Measurements from ENCODE around the gene RPL7L1. TPM values are rescaled to one million over a fixed set of nuclear protein-coding genes. Genes with fewer than 3 reads are reported as not detected.

The RPL7L1 gene
- total RNA-seq, 2 donors from 2014 or later, result 55.5 to 75.8 TPM

DNA sequence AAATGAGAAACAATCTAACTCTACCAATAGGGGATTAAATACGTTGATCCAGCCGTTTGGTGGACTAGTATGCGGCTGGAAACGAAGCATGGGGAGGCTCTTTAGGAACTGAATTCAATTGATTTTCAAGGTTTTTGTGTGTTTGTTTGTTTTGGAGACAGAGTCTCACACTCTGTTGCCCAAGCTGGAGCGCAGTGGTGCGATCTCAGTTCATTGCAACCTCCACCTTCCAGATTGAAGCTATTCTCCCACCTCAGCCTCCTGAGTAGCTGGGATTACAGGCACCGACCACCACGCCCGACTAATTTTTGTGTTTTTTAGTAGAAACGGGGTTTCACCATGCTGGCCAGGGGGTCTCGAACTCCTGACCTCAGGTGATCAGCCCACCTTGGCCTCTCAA is 57.0 kb downstream of the RPL7L1 start:
- no peak for ATAC-seq (ENCODE audit: insufficient number of reproducible peaks, low FRiP score, low read depth)
- Histone ChIP-seq H3K9me3 (no peaks in the 10 kb centered on the region), H3K36me3 (peaks cover 50% of the 10 kb centered on the region), H3K27ac (no peak overlapping the region), H3K27me3 (replicated peaks; ENCODE audit: insufficient read depth) (no peaks in the 10 kb centered on the region), H3K4me3 (no peak overlapping the region), H3K4me1 (ENCODE audit: control insufficient read depth in 1 of 2, low read depth in 2 of 2) (peaks cover 0 to 15% of the 10 kb centered on the region in 2 donors)
- DNase-seq (ENCODE audit: low spot score), result no peak
- TF ChIP-seq, protein P1, sequence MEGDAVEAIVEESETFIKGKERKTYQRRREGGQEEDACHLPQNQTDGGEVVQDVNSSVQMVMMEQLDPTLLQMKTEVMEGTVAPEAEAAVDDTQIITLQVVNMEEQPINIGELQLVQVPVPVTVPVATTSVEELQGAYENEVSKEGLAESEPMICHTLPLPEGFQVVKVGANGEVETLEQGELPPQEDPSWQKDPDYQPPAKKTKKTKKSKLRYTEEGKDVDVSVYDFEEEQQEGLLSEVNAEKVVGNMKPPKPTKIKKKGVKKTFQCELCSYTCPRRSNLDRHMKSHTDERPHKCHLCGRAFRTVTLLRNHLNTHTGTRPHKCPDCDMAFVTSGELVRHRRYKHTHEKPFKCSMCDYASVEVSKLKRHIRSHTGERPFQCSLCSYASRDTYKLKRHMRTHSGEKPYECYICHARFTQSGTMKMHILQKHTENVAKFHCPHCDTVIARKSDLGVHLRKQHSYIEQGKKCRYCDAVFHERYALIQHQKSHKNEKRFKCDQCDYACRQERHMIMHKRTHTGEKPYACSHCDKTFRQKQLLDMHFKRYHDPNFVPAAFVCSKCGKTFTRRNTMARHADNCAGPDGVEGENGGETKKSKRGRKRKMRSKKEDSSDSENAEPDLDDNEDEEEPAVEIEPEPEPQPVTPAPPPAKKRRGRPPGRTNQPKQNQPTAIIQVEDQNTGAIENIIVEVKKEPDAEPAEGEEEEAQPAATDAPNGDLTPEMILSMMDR (IDR thresholded peaks at IDR 0.05), result no peak

DNA sequence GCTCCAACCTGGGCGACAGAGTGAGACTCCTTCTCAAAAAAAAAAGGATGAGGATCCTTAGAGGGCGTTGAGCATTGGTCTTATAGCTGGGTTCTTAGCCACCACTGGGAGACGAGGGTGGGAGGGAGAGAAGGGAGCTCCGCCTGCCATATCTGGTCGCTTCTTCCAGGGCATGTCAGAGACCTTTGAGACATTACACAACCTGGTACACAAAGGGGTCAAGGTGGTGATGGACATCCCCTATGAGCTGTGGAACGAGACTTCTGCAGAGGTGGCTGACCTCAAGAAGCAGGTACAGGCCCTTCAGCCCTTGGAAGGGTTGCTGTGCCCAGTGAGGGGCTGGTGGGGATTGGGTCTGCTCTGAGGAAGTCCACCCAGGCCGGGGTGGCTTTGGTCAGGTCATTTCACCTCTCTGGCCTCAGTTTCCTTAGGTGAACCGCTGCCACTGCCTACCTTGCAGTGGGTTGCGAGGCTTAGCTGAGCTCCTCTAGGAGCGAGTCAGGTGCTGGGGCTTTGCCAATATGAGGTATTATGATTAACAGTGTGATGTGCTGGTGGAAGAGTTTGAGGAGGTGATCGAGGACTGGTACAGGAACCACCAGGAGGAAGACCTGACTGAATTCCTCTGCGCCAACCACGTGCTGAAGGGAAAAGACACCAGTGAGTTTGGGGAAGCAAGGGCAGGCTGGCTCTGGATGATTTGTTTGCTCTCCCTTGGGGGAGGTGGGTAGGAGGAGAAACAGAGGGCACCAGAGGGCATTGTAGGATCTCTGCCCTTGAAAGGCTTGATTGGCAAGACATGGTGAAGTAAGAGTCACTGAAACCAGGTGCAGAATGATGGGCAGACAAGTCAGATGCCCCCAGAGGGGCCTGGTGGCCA is 58.4 kb downstream of the RPL7L1 start:
- Histone ChIP-seq H3K27ac (no peak overlapping the region), H3K27me3 (replicated peaks; ENCODE audit: insufficient read depth) (no peaks in the 10 kb centered on the region), H3K4me3 (no peak overlapping the region), H3K9me3 (no peaks in the 10 kb centered on the region), H3K36me3 (peaks cover 50% of the 10 kb centered on the region), H3K4me1 (ENCODE audit: control insufficient read depth in 1 of 2, low read depth in 2 of 2) (peaks cover 0 to 5% of the 10 kb centered on the region in 2 donors)
- TF ChIP-seq, protein P1 (IDR thresholded peaks at IDR 0.05), result no peak
- DNase-seq (ENCODE audit: low spot score), result no peak
- ATAC-seq (ENCODE audit: insufficient number of reproducible peaks, low FRiP score, low read depth), result no peak

DNA sequence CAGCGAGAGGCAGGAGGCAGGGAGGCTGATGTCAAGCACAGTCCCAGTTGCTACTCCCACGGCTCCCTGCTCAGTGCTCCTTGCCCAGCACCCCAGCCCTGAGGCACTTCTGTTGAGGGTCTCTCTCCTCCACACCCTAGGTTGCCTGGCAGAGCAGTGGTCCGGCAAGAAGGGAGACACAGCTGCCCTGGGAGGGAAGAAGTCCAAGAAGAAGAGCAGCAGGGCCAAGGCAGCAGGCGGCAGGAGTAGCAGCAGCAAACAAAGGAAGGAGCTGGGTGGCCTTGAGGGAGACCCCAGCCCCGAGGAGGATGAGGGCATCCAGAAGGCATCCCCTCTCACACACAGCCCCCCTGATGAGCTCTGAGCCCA is 59.0 kb downstream of the RPL7L1 start:
- Histone ChIP-seq H3K27me3 (replicated peaks; ENCODE audit: insufficient read depth) (no peaks in the 10 kb centered on the region), H3K4me3 (no peak overlapping the region), H3K27ac (no peak overlapping the region), H3K36me3 (peaks cover 50% of the 10 kb centered on the region), H3K9me3 (no peaks in the 10 kb centered on the region), H3K4me1 (ENCODE audit: control insufficient read depth in 1 of 2, low read depth in 2 of 2) (no peaks in the 10 kb centered on the region)
- ATAC-seq (ENCODE audit: insufficient number of reproducible peaks, low FRiP score, low read depth), result no peak
- TF ChIP-seq, protein P1 (IDR thresholded peaks at IDR 0.05), result no peak
- no peak for DNase-seq (ENCODE audit: low spot score)

DNA sequence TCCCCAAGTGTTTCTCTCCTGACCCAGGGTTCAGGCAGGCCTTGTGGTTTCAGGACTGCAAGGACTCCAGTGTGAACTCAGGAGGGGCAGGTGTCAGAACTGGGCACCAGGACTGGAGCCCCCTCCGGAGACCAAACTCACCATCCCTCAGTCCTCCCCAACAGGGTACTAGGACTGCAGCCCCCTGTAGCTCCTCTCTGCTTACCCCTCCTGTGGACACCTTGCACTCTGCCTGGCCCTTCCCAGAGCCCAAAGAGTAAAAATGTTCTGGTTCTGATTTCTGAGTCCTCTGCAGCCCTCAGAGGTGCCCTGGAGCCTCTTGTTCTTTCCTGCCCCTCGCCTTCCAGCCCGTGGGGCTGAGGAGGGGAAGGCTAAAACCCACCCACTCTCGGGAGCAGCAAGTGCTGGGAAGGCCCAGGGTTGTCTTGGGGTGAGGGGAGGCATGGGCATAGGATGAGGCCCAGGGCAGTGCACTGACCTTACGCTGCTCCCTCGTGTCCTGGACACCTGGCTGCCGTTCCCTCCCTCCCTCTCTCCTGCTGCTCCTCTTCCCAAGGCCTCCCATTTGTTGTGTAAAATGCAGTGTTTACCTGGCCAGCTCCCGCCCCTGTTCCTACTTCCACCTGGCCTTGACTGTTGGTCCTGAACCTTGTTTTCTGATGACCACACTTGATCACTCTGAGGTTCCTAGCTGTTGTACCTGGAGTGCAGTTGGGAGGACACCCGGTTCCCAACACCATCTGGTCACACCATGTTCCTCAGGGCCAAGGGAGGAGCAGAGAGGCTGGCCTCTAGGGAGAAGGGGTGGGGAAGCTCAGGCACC is 59.8 kb downstream of the RPL7L1 start:
- H3K36me3 ChIP-seq, result peaks cover 51% of the 10 kb centered on the region
- no peaks in the 10 kb centered on the region for H3K9me3 ChIP-seq
- no peak overlapping the region for H3K27ac ChIP-seq
- ATAC-seq (ENCODE audit: insufficient number of reproducible peaks, low FRiP score, low read depth) (no peak), DNase-seq (ENCODE audit: low spot score) (no peak)
- H3K27me3 ChIP-seq (replicated peaks; ENCODE audit: insufficient read depth), result no peaks in the 10 kb centered on the region
- H3K4me1 ChIP-seq (ENCODE audit: control insufficient read depth in 1 of 2, low read depth in 2 of 2), result no peaks in the 10 kb centered on the region
- TF ChIP-seq, protein P1 (IDR thresholded peaks at IDR 0.05), result no peak
- H3K4me3 ChIP-seq, result no peak overlapping the region

Other genes with a start within 250 kb of the RPL7L1 start
- under 1 TPM in 1 of 2 donors, not detected in 1; 0.78 TPM for gene PRPH2, start 157.0 kb upstream of the RPL7L1 start, total RNA-seq
- gene TBCC, start 133.5 kb upstream of the RPL7L1 start, total RNA-seq, result 10 to 100 TPM; 26.4 to 33.8 TPM
- gene BICRAL, start 97.6 kb upstream of the RPL7L1 start, total RNA-seq, result 10 to 100 TPM; 16.5 to 18.8 TPM
- gene PTCRA, start 36.4 kb downstream of the RPL7L1 start, total RNA-seq, result not detected
- 10 to 100 TPM; 33.7 to 40.3 TPM for gene CNPY3, start 49.9 kb downstream of the RPL7L1 start, total RNA-seq
- gene GNMT, start 81.1 kb downstream of the RPL7L1 start, total RNA-seq, result 1 to 10 TPM in 1 of 2 donors, not detected in 1; 3.3 TPM
- gene PEX6, start 99.6 kb downstream of the RPL7L1 start, total RNA-seq, result 10 to 100 TPM in 1 of 2 donors, 1 to 10 TPM in 1; 6.8 to 34.3 TPM
- gene PPP2R5D, start 105.0 kb downstream of the RPL7L1 start, total RNA-seq, result 10 to 100 TPM; 20.1 to 37.1 TPM
- 10 to 100 TPM; 41.2 to 49.6 TPM for gene MEA1, start 134.3 kb downstream of the RPL7L1 start, total RNA-seq
- gene KLHDC3, start 134.6 kb downstream of the RPL7L1 start, total RNA-seq, result 100 to 1,000 TPM in 1 of 2 donors, 10 to 100 TPM in 1; 87.3 to 105 TPM
- gene RRP36, start 142.0 kb downstream of the RPL7L1 start, total RNA-seq, result 10 to 100 TPM; 61.6 to 76.2 TPM
- 10 to 100 TPM; 10.0 to 14.8 TPM for gene CUL7, start 174.2 kb downstream of the RPL7L1 start, total RNA-seq
- gene MRPL2, start 179.8 kb downstream of the RPL7L1 start, total RNA-seq, result 10 to 100 TPM in 1 of 2 donors, 1 to 10 TPM in 1; 7.4 to 10.6 TPM
- 10 to 100 TPM; 22.9 to 33.5 TPM for gene KLC4, start 180.0 kb downstream of the RPL7L1 start, total RNA-seq
- gene PTK7, start 196.7 kb downstream of the RPL7L1 start, total RNA-seq, result 1 to 10 TPM; 4.5 to 6.8 TPM

Data from thoracic aorta (tissue), 2 donors.